GM13977 (cell line): ENCODE results near the gene PDLIM3.
"Not testable (repeated sequence)": the region's sequence is repeated elsewhere in the genome, so short reads cannot be mapped to it uniquely, and the experiment has no call there.

Source experiments
- DNase-seq: peaks from one replicate; pipeline ENCODE4 v3.0.0; 2012; ENCODE audit warnings: low spot score
- in situ Hi-C: fragments of 300-500 bp; cut with MboI; formaldehyde crosslinking; loops from one replicate; pipeline ENCODE4 v1.12.0; 2022; ENCODE audit warnings: low sequenced_read_pairs, low pct_unique_long_range_greater_than_20kb, mixed read lengths, inconsistent platforms; ENCODE audit not compliant: unreplicated experiment
- TF ChIP-seq, protein P1 (sequence below): IDR thresholded peaks from 2 replicates; pipeline ENCODE4 v1.5.1; 2012; ENCODE audit warnings: mild to moderate bottlenecking, control low read depth; ENCODE audit not compliant: insufficient read depth; ENCODE audit errors: extremely low read depth, missing control alignments

Gene PDLIM3

DNA sequence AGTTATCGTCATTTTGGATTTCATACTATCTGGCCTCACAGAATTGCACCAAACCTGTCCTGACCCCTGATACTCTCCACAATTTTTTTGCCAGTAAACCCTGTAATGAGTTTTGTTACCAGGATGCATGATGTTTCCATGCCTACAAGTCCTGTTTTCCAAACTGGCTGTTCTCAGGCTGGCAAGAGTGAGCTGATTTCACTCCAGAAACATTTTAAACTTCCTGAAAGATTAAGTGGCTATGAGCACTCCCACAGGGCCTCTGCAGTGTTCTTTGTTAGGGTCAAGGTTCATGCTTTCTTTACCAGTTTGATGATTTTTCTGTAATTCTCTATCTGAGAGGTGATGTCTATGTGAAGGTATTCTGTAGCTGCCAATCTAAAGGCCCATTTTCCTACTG lies 31.7 kb upstream of the PDLIM3 start:
- in situ Hi-C loops: no loop called here

DNA sequence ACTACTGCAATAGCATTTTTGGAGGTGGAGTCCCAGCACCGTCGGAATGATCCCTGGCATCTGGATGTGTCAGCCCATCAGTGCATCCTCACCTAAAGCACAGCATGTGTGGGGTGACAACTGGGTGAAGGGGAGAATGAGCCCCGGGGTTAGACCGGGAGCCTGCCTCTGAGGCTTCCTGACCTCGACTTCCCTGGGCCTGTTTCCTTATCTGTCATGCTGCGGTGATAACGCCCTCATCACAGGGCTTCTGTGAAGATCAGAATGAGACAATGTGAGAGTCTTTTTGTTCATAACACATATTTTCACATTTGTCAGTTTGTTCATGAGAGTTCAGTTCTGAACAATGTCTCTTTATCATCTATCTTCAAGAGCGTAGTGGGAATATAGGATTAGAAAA lies 31.1 kb upstream of the PDLIM3 start:
- in situ Hi-C loops: no loop called here
- no peak for DNase-seq
- TF ChIP-seq, protein P1, sequence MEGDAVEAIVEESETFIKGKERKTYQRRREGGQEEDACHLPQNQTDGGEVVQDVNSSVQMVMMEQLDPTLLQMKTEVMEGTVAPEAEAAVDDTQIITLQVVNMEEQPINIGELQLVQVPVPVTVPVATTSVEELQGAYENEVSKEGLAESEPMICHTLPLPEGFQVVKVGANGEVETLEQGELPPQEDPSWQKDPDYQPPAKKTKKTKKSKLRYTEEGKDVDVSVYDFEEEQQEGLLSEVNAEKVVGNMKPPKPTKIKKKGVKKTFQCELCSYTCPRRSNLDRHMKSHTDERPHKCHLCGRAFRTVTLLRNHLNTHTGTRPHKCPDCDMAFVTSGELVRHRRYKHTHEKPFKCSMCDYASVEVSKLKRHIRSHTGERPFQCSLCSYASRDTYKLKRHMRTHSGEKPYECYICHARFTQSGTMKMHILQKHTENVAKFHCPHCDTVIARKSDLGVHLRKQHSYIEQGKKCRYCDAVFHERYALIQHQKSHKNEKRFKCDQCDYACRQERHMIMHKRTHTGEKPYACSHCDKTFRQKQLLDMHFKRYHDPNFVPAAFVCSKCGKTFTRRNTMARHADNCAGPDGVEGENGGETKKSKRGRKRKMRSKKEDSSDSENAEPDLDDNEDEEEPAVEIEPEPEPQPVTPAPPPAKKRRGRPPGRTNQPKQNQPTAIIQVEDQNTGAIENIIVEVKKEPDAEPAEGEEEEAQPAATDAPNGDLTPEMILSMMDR: no peak

More for the DNA sequence above, 31.7 kb upstream of the PDLIM3 start:
- no peak for DNase-seq
- TF ChIP-seq, protein P1: no peak

DNA sequence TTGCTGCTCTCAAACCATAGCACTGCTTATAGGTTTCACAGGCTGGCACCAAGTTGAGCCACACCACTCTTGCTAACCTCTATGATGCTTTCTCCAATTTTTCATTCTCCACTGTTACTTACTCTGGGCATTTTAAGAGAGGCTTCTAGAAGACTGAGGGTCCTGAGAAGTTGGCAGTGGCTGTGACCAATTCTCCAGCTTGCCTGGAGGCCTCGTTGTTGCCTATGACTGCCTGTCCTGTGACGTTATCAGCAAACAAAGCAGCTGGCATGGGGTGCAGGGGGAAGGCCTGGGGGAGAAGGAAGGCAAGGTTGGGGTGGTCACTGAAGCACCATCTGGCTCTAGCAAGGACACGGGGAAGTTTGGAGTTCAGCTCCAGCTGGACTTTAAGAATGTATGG lies 30.4 kb upstream of the PDLIM3 start:
- no peak for DNase-seq
- TF ChIP-seq, protein P1: no peak
- in situ Hi-C loops: no loop called here

DNA sequence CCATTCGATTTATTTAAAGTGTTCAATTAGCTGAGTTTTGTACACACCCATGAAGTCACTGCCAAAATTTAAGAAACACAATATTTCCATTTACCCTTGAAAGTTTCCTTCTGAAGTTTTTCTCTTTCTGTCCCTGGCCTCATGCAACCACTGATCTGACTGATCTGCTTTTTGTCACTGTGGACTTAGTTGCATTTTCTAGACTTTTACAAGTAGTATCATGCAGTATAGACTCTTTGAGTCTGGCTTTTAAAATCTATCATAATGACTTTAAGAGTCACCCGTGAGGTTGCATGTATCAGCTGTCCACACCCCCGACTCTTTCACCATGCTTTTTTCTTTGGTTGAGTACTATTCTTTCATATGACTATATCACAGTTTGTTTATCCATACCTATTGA lies 29.0 kb upstream of the PDLIM3 start:
- TF ChIP-seq, protein P1: no peak
- in situ Hi-C loops: no loop called here
- DNase-seq: no peak

DNA sequence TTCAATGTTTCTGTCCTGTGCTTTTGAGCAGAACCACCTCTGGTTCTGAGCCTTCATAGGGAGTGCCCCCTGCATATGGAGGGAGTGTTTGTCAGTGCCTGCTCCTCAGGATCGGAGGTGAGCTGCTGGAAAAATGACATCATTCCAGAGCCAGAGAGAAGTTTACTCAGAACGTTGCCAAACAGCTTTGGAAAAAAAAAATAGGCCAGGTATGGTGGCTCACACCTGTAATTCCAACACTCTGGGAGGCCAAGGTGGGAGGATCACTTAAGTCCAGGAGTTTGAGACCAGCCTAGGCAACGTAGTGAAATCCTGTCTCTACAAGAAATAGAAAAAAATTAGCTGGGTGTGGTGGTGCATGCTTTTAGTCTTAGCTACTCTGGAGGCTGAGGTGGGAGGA lies 27.2 kb upstream of the PDLIM3 start:
- in situ Hi-C loops: no loop called here
- TF ChIP-seq, protein P1: no peak
- no peak for DNase-seq

GRCh38 chr4:185560316-185560715 lies 25.0 kb upstream of the PDLIM3 start:
- in situ Hi-C loops: no loop called here
- DNase-seq: no peak
- TF ChIP-seq, protein P1: no peak

- TF ChIP-seq, protein P1: no peak
- no peak for DNase-seq
- in situ Hi-C loops: no loop called here
Observed at GRCh38 chr4:185559915-185560281, 24.6 kb upstream of the PDLIM3 start.

GRCh38 chr4:185559251-185559914 lies 24.1 kb upstream of the PDLIM3 start:
- in situ Hi-C loops, DNase-seq: not testable (repeated sequence)
